ENCODE measurements around the gene FAM3D.

DNA sequence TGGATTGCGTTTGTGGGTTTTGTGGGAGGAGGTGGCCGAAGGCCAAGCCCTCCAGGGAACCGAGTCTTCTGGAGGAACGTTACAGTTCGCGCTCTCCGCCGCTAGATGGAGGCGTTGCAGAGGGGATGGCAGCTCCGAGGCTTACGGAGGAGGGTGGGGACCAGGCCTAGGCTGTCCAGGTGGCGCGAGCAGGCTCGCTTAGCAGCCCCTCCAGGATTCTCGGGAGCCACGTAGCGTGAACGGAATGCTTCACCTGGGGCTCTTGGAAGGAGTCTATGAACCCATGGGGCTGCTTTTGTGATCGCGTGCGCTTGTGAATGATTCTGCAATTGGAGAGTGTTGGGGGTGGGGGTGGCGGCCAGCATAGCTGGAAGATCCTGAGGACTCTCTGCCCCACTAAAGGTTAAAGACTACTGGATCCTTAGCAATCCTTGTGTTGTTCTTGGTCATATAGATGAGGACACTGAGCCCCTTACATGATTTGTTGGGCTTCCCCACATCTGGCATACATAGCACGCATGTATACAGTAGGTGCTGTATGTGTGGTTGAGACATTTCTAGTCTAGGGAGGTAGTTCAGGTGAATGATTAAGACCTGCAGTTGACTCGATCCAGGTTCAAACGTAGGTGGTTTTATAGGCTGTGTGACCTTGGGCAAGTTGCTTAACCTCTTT lies 25.7 kb downstream of the FAM3D start:
- TF ChIP-seq CTCF (IDR thresholded peaks at IDR 0.05) (peak; percentile 68 to 90 (median 75)), POLR2AphosphoS5 (IDR thresholded peaks at IDR 0.05) (no peak), EP300 (IDR thresholded peaks at IDR 0.05) (no peak)
